HG03520 (cell line): ENCODE measurements around the gene ABCA8.
"Not testable (repeated sequence)": the region's sequence is repeated elsewhere in the genome, so short reads cannot be mapped to it uniquely, and the experiment has no call there.

Experiments
- ATAC-seq: cut with Tn5 transposase; IDR thresholded peaks from one replicate; pipeline ENCODE4 v1.9.1; 2021; ENCODE audit warnings: mild to moderate bottlenecking, moderate library complexity; ENCODE audit not compliant: unreplicated experiment

Gene ABCA8

DNA sequence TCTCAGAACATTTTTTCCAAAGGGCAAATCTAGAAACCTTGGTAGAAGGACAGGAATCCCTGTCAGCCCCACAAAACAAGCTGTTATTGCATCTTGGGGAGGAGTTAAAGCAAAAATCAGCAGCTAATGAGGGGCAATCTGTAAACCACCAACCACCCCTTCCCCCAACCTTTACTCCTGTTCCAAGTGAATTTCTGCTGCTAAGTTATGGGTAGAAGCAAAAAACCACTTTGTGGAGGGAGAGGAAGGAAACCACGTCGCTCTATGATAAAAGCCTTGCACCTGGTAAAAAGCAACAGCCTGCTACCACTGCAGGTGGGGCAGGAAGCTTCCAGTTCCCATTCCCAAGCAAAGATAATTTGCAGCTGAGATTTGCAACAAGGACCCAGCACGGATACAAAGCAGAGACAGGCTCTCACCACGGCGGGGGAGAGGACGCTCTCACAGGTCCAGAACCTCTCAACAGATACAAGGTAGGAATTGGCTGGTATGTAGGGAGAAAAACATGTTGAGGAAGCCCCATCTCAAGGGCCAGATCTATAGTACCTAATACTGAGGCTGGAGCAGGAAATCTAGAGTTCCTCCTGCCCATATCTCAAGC lies 10.7 kb downstream of the ABCA8 start:
- no peak for ATAC-seq

DNA sequence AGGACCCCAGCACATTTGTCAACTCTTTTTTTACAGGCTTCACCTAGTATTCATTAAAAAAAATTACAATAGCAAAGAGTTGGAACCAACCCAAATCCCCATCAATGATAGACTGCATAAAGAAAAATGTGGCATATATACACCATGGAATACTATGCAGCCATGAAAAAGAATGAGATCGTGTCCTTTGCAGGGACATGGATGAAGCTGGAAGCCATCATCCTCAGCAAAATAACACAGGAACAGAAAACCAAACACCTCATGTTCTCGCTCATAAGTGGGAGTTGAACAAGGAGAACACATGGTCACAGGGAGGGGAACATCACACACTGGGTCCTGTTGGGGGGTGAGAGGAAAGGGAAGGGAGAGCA lies 11.4 kb downstream of the ABCA8 start:
- not testable (repeated sequence) for ATAC-seq

DNA sequence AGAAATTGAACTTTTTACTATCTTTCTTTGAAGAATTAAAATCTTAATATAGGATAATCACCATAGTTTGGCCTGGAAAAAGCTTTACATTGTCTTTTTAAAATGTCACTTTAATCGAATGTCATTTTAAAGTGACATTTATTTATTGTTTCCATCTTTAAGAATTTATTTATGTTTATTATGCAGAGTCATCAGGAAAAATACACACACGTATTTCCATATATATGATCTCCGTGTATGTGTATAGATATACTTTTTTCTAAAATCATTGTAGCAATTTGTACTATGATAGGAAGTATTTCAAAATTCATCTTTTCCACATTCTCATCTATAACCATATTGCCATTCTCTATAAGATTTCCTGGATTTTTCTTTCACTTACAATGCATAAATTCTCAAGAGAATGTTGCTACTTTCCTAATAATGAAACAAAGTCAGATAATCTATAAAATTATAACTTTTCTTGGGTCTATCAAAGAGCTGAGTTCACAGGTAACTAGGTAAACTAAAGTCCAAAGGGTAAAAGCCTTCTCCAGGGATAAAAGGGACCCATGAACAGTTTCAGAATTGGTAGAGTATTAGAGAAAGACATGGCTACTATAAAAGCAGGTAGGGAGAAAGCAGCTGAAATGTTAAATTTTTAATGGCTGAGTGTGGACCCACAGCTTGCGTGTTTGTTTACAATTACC lies 11.9 kb downstream of the ABCA8 start:
- ATAC-seq = no peak

DNA sequence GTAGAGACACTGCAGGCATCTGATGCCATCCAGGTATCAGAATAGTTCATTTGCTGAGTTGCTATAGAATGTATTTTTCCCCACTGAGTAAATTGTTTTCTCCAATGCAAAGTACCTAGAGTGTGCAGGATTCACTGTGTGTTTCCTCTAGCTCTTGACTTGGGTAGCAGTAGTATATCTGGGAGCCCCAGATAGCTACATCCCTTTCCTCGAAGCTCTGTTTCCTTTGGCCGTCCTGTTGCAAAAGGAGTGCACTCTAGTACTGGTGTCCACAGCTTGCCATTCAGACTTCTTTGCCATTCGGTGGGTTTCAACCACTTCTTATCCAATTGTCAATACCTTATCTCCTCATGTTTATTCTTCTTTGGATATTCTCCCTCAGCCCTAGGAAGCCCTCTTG lies 12.8 kb downstream of the ABCA8 start:
- ATAC-seq = no peak

DNA sequence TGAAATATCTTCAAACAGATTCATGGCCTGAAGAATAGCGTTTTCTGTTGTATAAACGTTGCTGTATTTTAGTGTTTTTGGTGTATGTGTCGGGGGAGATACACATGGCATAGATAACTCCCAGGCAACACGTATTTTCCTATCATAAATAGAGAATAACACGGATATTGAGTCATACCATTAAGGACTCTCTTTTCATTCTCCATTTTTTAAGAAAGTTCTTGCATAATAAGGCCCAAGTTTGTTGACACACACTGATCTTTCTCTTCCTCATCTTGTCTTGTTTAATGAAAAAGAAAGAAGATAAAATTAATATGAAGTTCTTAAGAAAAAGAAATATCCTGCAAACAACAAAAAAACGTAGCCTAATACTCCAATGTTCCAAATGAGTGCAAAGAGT lies 13.4 kb downstream of the ABCA8 start:
- ATAC-seq = no peak

DNA sequence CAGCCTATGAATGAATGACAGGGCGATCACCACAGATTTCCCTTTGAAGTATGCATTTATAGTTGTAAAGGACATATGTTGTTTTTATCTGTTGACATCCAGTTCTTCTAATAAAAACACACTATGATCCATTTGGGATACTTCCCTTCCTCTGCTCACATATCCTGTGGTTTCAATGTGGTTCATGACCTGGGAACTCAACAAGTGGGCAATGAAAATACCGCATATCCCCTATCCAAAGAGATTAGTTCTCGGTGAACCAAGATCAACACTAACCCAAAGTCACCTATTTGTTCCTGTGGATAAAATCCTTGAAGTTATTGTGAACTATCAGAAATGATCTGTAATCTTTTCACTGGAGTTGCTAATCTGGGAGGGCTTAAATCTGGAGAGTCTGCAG lies 16.0 kb downstream of the ABCA8 start:
- no peak for ATAC-seq

DNA sequence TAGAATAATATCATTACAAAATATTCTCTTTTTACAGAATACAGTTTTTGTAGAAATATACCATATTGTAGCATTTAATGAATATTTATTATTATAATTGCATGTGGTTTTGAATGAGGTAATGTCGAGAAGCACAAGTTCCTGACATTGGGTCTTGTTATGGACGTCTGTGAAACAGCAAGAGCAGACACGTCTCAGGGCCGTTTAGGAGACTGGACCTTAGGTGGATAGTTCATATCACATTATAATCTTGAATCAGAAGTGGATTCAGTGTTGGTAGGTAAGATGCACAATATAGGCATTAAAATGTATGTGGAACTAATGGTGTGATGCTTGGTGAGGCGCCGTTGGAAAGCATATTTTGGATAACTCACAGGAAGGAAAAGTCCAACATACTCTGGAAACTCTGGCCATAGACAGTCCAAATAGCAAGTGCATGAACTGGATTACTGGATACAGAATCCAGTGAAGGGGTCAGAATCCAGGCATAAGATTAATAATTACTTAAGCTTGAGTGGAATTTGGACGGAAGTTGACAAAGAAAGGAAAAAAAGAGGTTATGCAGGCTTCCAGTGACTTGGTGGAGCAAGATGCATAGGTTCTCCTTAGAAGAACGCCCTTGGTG lies 17.2 kb downstream of the ABCA8 start:
- ATAC-seq = no peak

DNA sequence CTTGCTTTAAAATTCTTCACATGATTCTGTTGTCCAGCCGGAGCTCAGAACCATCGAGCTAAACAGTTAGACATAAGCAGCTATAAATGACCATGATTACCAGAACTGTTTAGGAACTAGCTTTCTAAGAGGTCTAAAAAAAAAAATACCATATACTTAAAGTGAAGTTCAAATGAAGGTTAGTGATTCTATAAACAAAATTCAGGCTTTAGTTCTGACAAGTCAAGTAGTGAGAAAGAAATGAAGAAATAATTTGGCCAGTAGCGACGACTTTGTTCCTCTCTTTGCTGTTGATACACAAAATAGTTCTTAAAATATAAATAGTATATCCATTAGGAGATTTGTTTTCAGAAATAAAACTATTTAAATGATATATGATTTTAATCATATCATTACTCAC lies 27.7 kb downstream of the ABCA8 start:
- ATAC-seq = no peak

DNA sequence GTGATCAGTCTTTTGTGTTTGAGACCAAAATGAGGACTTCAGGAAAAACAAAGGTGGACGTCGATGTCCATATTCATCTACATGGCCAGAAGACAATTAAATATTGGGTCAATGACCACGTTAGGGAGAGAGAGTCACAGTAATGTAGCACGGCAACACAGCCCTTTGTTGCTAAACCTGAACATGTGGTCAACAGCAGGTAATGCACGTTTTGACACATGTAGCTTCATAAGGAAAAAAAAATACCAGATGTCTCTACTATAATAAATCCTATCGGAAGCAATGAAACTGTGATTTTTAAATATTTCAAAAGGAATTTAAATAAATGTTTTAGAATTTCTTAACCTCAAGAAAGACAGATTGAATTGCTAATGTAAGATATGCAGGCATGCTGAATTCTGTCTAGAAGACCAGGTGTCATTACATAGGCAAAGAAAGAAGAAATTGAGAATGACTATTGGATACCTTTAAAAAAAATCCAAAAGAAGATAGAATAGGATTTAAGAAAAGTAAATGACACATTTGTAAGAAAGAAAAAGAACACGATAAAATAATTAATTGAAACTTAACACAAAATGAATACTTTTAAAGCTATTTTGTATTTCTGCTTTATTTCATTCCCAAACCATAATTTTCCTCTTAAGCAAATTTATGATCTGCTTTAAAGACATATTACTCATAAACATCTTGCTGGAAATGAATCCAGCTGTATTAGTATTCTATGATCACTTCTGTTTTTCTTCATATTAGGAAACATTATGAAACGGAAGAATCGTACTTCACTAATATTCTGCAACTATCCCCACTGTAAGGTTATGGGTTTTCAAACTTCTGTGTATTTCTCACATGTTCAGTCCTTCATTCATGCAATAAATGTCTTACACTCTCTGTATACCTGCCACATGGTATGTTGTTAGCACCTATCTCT lies 30.1 kb downstream of the ABCA8 start:
- ATAC-seq = no peak

DNA sequence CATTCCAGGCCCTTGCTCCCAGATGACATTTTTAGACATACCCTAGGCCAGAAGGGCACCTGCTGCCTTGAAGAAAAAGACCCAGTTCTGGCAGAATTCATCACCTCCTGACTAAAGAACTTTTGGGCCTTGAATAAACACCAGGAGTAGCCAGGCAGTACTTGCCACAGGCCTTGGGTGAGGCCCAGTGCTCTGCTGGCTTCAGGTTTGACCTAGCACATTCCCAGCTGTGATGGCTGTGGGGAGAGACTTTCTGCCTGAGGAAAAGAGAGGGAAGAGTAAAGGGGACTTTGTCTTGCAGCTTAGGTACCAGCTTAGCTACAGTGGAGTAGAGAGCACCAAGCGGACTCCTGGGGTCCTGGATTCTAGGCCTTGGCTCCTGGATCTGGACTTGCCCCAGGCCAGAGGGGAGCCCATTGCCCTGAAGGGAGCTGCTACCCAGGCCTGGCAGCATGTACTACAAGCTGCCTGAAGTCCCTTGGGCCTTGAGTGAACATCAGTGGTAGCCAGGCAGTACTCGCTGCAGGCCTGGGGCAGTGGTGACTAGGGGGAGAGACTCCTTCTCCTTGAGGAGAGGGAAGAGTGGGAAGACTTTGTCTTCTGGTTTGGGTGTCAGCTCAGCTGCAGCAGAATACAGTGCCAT lies 44.3 kb downstream of the ABCA8 start:
- no peak for ATAC-seq

DNA sequence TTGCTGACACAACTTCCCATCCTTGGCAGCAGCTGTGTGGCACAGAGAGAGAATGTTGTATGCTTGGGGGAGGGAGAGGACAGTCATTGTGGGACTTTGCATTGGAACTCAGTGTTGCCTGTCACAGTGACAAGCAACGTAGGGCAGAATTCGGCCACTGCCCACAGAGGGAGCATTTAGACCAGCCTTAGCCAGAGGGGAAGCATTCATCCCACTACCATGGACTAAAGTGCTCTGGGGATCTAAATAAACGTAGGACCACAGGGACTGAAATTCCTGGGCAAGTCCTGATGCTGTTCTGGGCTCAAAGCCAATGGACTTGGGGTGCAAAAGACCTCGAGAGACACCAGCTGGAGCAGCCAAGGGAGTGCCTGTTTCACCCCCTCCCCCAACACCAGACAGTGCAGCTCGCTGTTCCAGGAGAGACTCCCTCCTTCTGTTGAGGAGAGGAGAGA lies 44.9 kb downstream of the ABCA8 start:
- no peak for ATAC-seq

DNA sequence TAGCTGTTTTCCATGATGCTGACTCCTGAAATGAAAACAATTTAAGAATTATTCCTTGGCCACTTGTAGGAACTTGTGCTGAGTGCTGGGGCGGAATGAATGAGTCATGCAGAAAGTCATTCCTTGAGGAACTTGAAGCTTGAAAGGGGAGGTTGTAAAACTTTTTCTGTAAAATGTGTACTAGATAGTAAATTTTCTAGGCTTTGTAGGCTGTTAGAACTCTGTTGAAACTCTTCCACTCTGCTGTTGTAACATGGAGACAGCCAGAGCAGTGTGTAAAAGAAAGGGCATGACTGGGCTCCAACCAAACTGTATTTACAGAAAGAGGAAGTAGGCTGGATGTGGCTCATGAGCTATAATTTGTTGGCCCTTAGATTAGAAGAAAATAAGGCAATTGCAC lies 46.1 kb downstream of the ABCA8 start:
- peak; percentile 50 for ATAC-seq

DNA sequence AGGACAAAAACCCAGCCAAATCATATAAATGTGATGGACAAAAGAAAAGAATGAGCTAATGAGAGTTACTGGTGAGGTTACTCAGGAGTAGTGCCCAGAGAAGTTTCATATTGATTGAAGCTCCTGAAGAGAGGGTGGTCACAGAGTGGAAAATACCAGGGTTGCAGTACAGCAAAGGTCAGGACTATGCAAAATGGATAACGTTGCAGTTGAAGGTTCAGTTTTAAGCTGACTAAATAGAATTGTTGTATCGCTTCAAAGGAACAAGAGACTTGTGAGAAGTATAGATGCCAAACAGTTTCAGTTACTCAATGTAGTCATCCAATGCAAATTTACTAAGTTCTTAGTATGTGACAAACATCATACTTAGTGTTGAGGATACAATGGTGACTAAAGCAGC lies 47.1 kb downstream of the ABCA8 start:
- peak; percentile 71 for ATAC-seq

DNA sequence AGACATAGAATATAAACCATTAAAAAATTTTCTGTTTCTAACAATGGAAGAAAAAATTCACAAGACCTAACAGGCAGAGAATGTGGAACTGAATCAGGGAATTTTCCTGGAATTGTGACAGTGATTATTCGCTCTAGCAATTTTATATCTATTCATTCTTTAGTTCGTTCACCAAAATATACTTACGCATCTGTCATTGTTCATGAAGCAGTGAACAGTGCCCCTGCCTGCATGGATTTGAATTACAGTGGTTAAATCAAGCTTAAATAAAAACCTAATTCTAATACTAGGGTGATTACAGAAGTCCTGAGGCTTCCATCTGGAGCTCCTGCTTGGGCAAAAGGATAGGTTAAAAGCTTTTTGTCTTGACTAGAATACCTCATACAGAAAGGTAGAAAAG lies 48.6 kb downstream of the ABCA8 start:
- ATAC-seq = no peak

DNA sequence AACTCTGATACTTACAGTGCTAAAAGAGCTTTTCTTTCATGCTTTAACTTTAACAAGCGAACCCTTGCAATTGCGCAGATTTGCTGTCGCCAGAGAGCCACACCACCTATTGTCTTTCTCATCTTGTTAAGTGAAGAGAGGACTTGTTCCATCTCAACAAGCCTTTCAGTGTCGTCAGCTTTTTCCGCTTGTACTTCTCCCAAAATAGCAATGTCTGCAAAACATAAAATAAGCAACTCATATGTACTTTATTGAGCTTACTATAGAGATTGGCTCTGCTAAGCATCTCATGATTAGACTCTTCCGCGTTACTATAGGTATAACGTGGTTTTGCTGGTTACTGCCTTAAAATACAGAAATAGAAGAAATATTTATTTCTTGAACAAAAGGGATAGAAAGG lies 51.9 kb downstream of the ABCA8 start:
- no peak for ATAC-seq

DNA sequence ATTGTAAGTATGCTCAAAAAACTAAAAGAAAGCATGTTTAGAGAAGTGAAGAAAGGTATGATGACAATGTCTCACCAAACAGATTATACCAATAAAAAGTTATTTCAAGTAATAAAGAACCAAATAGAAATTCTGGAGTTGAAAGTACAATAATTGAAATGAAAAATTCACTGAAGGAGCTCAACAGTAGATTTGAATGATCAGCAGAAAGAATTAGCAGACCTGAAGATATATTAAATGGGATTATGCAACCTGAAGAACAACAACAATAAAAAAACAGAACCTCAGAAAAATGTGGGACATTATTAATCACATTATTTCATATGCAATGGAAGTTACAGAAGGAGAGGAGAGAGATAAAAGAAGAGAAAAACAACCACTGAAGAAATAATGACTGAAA lies 57.6 kb downstream of the ABCA8 start:
- ATAC-seq = no peak

DNA sequence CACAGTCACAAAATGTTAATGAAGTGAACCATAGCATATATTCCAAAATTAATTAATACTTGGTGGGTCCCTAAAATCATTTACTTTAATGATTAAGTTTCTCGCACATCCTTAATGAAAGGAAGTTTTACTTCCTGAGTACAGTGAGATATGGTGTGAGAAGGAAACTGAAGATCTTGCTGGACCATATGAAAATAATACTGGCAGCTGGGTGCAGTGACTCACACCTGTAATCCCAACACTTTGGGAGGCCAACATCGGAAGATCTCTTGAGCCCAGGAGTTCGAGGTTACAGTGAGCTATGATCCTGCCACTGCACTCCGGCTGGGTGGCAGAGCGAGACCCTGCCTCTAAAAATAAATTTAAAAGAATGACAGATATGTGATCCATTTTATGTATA lies 62.5 kb downstream of the ABCA8 start:
- ATAC-seq = no peak

DNA sequence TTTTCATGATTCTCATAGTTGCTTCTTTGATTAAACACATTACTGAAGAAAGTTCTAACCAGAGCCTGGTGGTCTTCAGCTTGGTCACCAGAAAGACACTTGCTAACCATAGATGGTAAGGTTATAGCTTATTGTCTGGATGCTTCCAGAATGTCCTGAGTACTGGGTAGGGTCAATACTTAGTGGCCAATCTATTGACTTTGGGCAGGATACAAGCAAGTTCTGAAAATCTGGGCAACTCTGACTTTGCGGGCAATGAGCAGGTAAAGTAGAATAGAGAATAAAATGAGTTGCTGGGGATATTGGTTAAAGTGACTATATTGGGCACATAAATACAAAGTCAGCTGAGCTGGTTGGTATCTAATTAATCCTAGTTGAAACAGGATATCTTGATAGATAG lies 63.0 kb downstream of the ABCA8 start:
- ATAC-seq = no peak

DNA sequence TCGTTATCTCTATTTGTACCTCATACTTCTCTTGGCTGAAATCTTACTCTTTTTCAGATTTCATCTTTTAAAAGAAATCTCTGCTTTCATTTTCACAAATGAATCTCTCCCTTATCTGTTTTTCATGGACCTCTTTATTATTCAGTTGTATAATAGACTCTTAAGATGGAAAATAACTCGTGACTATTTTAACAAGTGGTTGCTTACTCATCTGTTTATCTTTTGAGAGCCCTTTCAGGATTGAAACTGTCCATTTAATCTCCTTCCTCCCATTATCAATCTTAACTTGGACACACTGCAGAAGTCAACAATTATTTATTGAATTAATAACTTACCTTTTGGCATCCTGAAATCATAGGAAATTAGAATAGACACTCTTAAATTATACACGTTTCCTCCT lies 68.8 kb downstream of the ABCA8 start:
- no peak for ATAC-seq

DNA sequence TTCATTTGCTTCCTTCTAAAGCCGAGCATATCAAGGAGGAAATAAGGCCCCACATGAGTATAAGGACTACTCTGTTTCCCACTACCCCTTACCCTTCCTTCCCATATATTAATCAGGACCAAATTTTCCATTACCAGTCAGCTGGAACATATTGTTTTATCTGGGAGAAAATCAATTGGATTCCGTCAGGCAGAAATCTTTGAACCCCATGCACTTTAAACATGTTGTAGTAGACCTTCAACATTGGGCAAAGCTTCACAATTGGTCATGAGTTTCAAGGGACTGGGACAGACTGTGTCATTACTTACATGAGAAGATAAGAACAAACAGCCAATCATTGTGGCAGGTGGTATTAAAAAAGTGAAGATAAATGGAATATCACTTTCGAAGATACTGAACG lies 70.3 kb downstream of the ABCA8 start:
- ATAC-seq = no peak
